Measurements from ENCODE around the gene TMEM11. TPM values are rescaled to one million over a fixed set of nuclear protein-coding genes. Genes with fewer than 3 reads are reported as not detected.

TMEM11 gene
- total RNA-seq, 1 donor from 2014 or later: 21.1 TPM

DNA sequence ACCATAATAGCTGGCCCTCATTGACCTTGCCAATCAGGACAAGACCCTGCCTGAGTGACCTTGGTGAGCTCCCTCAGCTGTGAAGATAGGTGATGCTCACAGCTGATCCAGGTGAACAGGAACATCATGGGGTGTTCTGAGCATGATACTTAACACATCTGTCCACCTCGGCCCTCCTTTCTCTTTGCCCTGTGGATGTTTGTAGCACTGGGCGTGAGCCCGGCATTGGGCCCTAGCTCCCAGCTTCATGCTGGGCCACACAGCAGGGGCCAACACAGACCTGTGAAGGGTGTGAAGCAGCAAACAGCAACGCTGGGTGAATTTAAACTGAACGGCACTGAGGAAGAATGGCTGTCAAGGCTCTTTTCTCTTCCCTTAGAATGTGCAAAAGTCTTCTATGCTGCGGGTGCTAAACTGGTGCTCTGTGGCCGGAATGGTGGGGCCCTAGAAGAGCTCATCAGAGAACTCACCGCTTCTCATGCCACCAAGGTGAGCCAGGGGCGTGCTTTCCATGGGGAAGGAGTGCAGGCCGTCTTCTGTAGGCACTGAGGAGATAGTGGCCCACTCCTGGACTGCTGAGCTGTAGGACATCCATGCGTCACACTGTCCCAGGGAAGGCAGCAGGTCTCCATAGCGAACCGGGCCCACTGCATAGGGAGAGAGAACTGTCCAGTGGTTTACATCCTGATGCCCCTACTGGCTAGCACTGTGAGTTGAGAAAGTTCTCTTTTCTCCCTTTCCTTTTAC, 35.9 kb downstream of the TMEM11 start:
- peak; percentile 29 for ATAC-seq

DNA sequence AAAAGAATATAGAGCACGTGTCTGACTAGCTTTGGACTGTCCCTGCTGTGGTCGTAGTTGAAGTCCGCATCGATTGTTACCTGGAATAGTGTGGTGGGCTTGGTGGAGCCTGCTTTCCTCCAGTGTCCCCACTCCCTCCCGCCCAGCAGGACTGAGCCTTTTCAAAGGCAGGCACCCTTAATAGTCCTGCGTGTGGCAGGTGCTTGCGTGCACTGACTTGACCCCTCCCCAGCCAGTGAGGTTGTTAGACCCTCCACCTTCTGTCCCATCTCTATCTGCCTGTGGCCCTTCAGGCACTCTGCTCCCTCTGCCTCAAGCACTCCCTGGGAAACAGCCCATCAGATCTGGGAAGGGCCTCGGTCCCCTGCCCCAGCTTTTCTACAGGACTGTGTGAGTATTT, 36.6 kb downstream of the TMEM11 start:
- no peak for ATAC-seq

DNA sequence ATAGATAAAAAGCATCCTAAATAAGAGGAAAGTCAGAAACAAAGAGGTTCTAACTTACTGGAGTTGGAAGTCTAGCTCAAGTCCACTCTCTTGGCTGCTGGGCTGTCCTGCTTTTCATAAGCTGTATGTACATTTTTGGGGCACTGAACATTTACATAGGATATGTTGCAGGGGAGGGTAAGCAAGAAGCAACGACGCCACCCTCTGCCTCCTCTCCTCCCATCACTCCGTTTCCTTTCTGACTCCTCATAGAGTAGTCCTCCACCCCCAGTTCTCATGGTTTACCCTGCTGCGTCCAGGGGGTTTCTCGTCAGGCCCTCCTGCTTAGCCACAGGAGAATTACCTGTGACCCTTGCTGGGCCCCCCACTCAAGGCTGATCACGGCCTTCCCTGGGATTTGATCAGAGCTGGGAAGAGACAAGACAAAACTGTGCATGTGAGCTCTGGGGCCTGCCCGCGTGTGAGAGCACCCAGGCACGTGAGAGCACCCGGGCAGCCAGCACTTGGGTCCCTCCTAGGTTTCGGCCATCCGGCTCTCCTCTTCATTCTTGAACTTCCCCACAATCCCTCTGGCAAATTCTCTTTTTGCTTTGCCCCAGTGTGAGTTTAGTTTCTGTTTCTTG, 37.1 kb downstream of the TMEM11 start:
- no peak for ATAC-seq

DNA sequence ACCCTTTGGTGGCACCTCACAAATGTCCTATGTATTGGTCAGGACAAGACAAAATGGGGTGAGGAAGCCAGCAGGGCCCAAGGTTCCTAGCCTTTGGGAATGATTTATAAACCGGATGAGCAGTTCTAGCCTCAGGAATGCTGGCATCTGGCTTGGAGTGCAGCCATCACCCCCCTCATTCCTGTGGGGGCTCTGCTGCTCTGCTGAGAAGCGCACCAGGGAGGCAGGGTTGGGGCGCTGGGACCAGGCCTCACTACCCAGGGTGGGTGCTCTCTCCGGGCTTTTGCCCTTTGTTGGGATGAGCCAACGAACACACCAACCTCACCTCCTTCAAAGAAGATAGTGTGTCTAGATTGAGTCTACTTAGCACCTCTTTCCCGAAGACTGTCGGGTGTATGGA, 39.2 kb downstream of the TMEM11 start:
- ATAC-seq: no peak

DNA sequence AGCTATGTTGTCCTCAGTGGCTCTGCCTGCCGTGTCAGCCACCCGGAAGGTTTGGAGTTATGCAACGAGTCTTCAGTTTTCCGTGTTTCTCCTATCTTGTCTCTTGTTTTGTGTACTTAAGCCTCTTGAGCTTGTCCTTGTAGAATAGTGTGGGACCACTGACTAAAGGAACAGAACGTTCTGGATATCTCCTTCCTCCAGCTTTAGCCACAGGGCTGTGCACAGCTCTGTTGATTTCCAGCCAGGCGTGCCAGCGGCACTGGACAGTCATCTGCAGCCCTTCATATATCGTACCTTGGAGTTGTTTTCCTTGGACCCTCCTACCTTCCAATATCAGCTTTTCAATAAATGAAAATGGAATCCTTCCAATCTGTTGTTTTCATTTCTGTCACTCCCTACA, 39.8 kb downstream of the TMEM11 start:
- ATAC-seq: no peak

DNA sequence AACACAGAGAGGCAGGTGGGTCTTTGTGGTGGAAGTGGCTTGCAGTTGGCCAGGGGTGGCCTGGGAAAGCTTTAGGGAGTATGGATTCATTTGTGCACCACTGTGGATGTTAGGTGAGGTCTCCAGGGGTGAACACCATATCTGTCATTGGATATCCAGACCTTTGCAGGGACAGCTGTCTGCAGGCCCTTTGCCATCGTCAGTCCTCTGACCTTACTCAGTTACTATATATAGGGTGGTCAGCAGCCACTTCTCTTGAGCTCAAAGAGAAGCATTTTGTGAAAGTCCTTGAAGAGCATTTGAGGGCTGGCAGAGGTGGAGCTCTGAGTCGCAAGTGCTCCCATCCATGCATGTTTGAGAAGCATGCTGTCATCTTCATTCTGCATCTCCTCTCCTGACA, 40.4 kb downstream of the TMEM11 start:
- no peak for ATAC-seq

DNA sequence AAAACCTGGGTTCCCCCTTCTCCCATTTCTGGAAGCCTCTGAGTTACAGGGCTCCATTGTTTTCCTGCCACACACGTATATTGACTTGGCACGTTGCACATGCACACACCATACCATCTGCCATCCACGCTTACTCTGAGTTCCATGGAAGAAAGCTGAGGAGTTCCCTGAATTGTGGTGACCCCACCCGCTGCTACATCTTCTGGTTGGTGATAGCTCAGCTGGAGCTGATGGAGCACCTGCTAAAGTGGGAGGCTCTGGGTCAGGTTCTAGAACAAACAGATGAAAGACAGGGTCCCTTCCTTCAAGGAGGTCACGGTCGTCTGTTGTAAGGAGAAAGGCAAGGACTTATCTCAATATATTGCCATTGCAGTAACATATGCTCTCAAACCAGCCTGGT, 41.1 kb downstream of the TMEM11 start:
- ATAC-seq: no peak

DNA sequence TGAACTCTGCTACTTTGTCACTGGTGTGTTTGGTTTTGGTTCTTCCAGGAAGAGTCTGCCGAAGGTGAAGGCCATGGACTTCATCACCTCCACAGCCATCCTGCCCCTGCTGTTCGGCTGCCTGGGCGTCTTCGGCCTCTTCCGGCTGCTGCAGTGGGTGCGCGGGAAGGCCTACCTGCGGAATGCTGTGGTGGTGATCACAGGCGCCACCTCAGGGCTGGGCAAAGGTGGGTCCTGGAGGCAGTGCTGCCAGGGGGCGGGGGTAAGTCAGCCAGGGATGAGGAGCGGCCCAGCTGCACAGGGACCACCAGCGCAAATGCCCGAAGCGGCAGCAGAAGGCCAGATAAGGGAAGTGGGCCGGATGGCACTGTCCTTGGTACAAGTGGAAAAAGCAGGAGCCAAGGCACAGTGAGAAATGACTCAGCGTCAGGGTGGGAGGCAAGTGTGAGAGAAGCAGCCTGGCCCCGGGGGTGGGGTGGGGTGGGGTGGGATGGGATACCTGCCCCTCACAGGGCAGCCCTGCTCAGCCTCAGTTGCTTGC, 41.9 kb downstream of the TMEM11 start:
- no peak for ATAC-seq

DNA sequence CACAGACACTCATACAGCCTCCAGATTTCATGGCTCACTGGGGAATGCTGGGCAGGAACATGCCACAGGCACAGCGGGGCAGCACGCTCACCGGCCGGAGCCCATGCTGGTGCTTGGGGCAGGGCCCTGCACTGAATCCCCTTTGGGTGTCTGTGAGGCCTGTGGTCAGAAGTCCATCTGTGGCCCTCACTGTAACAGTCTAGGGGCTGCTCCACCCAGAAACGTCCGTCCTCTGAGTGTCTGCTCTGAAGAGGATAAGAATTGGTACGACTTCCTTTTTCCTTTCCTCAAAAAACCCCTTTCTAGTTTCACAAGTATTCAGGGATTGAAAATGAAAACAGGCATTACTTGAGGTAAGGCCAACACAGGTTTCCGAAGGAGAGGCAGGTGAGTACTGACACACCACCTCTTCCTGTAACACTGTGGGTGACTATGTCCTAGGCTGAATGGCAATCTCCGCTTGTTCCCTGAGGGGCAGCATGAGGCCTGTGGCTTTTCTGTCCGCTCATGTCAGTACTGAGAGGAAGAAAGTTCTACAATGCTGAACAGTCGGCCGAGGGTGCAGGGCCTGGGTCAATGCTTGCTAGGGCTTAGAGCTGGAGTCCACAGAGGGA, 42.5 kb downstream of the TMEM11 start:
- no peak for ATAC-seq

DNA sequence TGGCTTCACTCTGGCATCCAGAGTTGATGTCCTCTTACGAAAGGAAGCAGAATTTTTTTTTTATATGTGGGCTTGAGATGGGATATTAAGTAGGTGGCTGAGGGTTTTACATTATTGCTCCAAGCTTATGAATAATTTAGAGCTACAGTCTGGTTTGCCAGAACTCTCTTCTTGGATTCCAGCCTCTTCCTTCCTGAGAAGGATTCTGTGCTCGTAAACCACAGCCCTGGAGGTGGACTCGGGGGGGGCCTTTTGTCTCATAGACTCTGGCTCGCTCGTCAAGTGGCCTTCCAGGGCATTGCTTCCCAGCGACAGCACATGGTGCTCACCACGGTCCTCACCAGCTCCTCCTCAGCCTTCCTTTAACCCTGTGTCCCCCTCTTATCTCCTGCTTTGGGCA, 43.2 kb downstream of the TMEM11 start:
- ATAC-seq: no peak

DNA sequence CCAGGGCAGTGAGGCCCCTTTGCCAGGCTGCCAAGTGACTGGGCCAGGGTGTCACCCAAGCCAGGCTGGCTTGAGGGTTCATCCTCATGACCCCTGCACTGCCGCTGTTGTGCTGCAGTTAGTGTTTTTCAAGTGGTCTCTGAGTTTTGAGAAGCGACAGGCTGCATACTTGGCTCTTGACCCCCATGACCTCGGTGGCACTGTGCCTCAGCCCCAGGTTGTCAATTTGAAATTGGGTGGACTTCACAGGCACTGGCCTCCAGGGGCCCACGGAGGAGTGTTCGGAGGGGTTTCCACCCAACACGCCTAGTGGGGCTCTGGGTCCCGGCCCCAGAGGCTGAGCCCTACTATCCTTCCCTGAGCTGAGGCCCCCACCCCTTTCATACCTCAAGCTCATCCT, 44.5 kb downstream of the TMEM11 start:
- no peak for ATAC-seq

DNA sequence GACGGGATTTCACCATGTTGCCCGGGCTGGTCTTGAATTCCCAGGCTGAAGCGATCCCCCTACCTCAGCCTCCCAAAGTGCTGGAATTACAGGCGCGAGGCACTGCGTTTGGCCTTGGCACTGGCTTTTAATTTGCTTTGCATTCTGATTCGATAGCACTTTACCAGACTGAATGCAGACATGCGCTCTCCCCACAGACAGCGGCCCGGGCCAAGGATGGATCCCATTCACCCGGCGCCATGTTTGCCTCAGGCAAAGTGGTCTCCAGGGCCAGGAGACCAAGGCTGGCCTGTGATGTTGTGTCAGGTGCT, 45.5 kb downstream of the TMEM11 start:
- no peak for ATAC-seq

DNA sequence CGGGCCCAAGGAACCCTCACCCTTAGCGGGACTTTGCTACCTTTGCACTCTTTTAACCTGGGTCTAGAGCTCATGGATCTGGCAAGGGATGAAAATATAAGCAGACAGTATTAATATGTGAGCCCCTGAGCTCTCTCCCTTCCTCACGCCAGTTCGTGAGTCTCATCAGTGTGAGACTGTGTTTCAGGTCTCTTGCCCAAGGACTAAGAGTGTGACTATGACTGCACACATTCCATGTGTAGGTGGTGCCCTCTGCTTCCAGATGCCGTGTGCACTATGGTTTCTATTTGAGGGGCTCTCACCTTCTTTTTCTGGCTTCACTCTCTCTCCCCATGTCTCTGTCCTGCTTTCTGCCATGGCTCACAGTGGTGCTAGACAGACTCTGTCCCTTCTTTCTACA, 46.7 kb downstream of the TMEM11 start:
- ATAC-seq: no peak

DNA sequence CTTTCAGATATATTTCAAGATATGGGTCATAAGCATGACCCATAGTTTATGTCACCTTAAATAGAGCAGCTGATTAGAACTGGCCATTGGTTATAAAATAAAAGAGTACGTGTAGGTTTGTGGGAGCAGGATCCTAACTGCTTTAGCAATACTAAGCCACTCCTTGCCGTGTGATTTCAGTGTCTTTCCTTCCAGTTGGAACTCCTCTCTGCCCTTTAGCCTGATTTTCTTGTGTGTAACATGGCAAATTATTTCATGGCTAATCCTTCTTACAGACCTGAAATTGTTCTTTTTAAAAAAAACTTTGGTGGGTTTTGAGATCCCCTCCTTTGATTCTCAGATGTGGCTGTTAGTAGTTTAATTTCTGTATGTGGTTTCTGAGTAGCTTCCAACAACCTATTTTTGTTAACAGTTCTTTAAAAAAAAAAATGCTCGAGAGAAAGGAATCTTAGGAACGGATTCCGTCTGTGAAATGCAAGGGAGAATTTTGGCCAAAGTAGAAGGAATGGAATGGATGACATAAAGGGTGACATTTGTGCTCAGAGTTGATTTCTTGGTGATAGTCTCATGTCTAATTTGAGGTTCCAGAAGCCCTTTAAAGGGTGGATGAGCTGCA, 47.3 kb downstream of the TMEM11 start:
- ATAC-seq: no peak

DNA sequence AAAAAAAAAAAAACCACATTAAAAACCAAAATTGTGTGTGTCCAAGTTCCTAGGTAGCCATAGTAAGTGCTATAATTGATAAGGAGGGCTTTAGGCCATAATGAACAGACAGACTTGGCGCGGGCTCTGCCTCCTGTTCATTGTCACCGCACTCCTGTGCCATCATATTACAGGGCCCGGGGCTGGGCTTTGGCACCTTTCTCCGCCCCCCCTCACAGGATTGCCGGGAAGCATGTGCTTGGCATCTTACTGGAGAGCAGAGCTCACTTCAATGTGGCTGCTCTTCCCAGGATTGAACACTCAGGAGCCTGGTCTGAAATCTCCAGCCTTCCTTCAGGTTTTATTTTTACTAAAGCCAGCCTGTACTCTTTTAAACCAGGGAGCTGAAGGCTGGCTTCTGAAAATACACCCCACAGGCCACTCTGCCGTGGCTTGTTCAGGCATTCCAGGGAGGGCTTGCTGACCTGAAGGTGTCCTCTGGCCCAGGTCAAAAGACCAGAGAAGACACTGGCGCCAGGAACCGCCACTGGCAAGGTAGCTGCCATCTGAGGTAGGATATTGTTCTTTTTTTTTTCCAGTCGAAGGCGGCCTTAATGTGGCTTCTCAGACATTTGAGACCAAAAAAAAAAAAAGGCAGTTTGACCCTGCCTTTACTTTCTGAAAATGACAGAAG, 47.9 kb downstream of the TMEM11 start:
- ATAC-seq: no peak

DNA sequence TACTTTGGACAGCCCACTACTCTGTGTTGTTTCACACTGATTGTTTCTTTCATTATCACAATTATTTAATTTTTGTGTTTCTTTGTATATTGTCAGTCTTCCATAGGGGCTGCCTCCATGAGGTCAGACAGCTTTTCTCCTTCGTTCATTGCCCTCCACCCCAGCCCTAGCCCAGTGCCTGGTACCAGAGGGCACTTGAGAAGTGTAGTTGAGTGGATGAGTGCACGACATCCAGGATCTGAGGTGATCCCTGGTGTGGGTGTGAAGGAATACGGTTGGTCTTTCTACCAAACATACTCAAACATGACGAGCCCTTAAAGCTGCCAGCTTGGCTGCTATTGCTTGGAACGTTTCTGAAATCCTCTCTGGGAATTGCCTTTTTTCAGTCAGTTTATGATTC, 49.3 kb downstream of the TMEM11 start:
- no peak for ATAC-seq

DNA sequence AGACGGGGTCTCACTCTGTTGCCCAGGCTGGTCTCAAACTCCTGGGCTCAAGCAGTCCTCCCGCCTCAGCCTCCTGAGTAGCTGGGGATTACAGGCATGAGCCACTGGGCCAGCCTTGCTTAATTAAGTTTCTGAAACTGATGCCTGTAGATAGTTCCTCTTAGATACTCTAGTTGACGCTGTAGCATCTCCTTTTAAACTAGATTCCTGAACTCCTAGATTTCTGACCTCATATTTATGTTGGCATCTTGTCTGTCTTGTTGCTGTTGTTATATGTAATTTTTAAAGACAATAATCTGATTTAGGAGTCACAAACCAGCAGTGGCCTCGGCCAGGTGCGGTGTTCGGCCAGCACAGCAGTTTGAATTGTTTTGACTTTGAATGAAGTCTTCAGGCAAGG, 49.7 kb downstream of the TMEM11 start:
- ATAC-seq: no peak

DNA sequence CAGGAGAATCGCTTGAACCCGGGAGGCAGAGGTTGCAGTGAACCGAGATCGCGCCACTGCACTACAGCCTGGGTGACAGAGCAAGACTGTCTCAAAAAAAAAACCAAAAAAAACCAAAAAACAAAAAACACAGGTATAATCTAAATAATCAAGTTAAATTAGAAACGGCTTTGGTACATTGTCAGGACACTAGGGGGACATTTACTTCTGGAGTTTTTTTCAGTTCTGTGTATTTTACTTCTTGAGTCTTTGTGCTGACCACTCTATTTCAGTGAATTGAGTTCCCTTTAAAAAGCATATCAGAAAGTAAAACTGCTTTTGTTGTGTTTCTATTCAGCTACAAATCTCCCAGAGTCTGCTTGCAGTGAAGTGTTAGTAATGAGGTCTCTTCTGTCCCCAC, 50.9 kb downstream of the TMEM11 start:
- ATAC-seq: no peak

DNA sequence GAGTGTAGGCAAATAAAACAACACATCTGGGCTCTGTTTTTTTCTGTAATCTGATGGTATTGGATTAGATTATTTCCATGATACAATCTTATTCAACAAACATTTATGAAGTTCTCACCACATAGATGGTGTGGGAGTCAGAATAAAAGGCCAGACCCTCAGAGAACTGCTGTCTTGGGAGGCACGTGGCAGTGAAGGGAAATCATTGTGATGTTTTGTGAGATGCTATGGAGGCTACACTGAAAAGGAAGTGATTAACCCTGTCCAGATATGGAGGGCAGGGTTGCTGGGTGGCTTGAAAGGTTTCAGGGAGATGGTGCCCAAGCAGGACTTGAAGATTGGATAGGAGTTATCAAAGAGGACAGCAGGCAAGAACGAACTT, 51.6 kb downstream of the TMEM11 start:
- ATAC-seq: no peak

DNA sequence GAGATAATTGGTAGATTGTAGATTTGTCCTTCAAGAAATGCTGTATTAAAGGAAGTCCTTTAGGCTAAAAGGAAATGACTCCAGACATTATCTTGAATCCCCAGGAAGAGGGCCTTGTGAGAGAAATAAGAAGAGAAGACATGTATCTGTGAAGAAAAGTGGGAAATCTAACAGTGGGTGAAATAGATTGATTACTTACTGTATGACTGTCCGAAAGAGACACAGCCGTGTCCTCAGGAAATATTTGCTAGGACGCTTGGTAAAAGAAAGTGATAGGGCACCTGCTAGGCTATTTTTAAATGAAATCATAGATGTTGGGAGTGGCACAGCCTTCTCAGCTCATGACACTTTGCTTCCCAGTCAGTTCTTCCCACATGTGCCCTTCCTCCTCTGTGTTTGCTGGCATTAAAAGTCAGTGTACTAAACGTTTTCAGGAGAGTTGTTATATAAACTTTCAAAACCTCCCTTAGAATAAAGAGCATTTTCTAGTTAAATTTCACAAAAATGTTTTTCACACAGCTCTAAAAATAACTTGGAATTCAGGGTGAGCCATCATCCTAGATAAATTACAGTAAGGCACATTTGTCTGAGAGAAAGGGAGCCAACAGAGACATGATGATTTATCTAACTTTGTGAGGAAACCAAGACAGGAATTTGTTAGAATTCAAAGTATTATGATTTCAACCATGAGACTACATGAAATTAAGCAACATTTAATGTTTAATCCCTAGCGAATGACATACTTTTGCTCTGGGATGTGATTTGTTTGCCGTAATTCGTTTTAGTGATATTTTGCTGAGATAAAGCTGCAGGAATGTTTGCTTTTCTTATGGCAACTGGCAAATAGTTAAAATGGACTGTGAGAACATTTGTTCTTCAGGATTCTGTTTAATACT, 52.2 kb downstream of the TMEM11 start:
- no peak for ATAC-seq

DNA sequence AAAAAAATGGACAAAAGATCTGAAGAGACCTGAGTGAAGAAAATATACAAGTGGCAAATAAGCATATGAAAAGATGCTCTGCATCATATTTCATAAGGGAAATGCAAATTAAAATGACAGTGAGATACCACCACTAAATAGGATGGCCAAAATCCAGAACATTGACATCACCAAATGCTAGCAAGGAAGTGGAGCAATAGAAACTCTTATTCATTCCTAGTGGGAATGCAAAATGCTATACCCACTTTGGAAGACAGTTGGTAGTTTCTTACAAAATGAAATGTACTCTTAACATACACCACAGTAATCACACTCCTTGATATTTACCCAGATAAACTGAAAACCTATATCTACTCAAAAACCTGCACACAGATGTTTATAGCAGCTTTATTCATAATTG, 53.6 kb downstream of the TMEM11 start:
- ATAC-seq: no peak

Data from esophagus mucosa (tissue), 1 donor.